A673 (cell line): ENCODE measurements around the gene SCG2. TPM values are rescaled to one million over a fixed set of nuclear protein-coding genes. Genes with fewer than 3 reads are reported as not detected.

Source experiments
- BruUV-seq: library from RNA; stranded (reverse); fragments of 400-500 nt; replicated peaks from 2 replicates; lab custom pipeline; 2021; lab: Mats Ljungman, UMichigan
- CTCF ChIA-PET: fragments of 300-600 bp; sonication (Branson Sonifier 250); formaldehyde crosslinking; loops from one replicate; lab custom pipeline; 2022; ENCODE audit warnings: antibody characterized with exemption; lab: Charles Lee
- POLR2A ChIA-PET: fragments of 300-600 bp; sonication (Branson Sonifier 250); formaldehyde crosslinking; loops from one replicate; lab custom pipeline; 2022; ENCODE audit warnings: antibody characterized with exemption; ENCODE audit not compliant: low non-redundant PET; lab: Charles Lee
- DNase-seq: peaks from one replicate; pipeline ENCODE4 v3.0.0-alpha.2; 2015; ENCODE audit warnings: low spot score
- H3K27ac ChIP-seq: fragments of 200-600 bp; sonication (generic); 2 replicates; pipeline ENCODE4 v1.5.1; 2016; ENCODE audit warnings: mixed run types, low read depth, mild to moderate bottlenecking, mixed read lengths, antibody characterized with exemption, low read length; ENCODE audit not compliant: poor library complexity, severe bottlenecking
- H3K27me3 ChIP-seq: fragments of 200-600 bp; sonication (generic); replicated peaks from 2 replicates; pipeline ENCODE4 v1.6.1; 2017; ENCODE audit warnings: mixed run types, low read depth, mild to moderate bottlenecking, mixed read lengths, antibody characterized with exemption, low read length; ENCODE audit not compliant: insufficient read depth, poor library complexity
- H3K36me3 ChIP-seq: fragments of 200-600 bp; sonication (generic); 2 replicates; pipeline ENCODE4 v1.6.1; 2016; ENCODE audit warnings: mixed run types, mild to moderate bottlenecking, mixed read lengths, antibody characterized with exemption, low read length; ENCODE audit not compliant: insufficient read depth, poor library complexity, severe bottlenecking
- H3K4me1 ChIP-seq: fragments of 200-600 bp; sonication (generic); 2 replicates; pipeline ENCODE4 v1.6.1; 2017; ENCODE audit warnings: mixed run types, mild to moderate bottlenecking, mixed read lengths, antibody characterized with exemption, low read length; ENCODE audit not compliant: insufficient read depth, poor library complexity, severe bottlenecking
- H3K4me3 ChIP-seq: fragments of 200-600 bp; sonication (generic); 2 replicates; pipeline ENCODE4 v1.5.1; 2016; ENCODE audit warnings: low read depth, mixed run types, mild to moderate bottlenecking, mixed read lengths, low read length; ENCODE audit not compliant: poor library complexity, severe bottlenecking
- H3K9me3 ChIP-seq: fragments of 200-600 bp; sonication (generic); 2 replicates; pipeline ENCODE4 v1.6.1; 2016; ENCODE audit warnings: mixed run types, low read depth, mild to moderate bottlenecking, mixed read lengths, antibody characterized with exemption, low read length; ENCODE audit not compliant: poor library complexity, severe bottlenecking
- EZH2 ChIP-seq: fragments of 200-600 bp; sonication (generic); IDR thresholded peaks from 2 replicates; pipeline ENCODE4 v1.6.1; 2017; ENCODE audit warnings: borderline replicate concordance, low read depth, mild to moderate bottlenecking, mixed read lengths, antibody characterized with exemption, low read length; ENCODE audit not compliant: poor library complexity, severe bottlenecking
- intact Hi-C: fragments of 100-400 bp; cut with micrococcal nuclease; formaldehyde crosslinking; loops from one replicate; pipeline ENCODE4 v1.10.0; 2022; ENCODE audit not compliant: unreplicated experiment
- total RNA-seq: library from RNA; stranded (reverse); gene quantifications from 2 replicates; pipeline ENCODE4 v1.2.3, GENCODE V29; 2021
- TF ChIP-seq, protein P1 (sequence below): fragments of 300-800, 200-600 bp; sonication (generic); conservative IDR thresholded peaks from 2 replicates; pipeline ENCODE4 v1.5.1; 2017; ENCODE audit warnings: low read depth, mild to moderate bottlenecking, antibody characterized with exemption, low read length, moderate library complexity, mixed read lengths

Gene SCG2
- total RNA-seq, 1 experiment from 2014 or later, result 26.2 TPM

DNA sequence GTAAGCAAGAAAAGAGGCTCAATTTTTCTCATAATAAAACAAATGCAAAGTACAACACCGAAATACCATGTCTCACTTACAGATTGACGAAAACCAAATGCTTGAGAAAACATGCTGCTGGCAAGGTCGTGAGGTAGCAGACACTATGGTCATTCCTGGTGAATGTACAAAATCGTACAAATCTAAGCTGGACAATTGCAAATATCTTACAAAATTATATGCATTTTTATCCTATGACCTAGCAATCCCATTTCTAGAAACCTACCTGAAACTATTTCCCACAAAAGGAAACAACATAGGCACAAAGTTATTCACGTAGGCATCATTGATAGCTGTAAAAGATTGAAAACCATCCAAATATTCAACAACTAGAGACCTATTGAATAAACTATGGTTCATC, 54.0 kb downstream of the SCG2 start:
- POLR2A ChIA-PET, result no interaction called here
- BruUV-seq, result no TSS peak
- Histone ChIP-seq H3K4me3 (no peak overlapping the region), H3K9me3 (no peaks in the 10 kb centered on the region), H3K27ac (no peak overlapping the region), H3K27me3 (no peaks in the 10 kb centered on the region), H3K36me3 (no peaks in the 10 kb centered on the region), H3K4me1 (peaks cover 30% of the 10 kb centered on the region)
- intact Hi-C loops, result no loop called here
- CTCF ChIA-PET, result no interaction called here
- TF ChIP-seq EZH2, result no peak
- TF ChIP-seq, protein P1, sequence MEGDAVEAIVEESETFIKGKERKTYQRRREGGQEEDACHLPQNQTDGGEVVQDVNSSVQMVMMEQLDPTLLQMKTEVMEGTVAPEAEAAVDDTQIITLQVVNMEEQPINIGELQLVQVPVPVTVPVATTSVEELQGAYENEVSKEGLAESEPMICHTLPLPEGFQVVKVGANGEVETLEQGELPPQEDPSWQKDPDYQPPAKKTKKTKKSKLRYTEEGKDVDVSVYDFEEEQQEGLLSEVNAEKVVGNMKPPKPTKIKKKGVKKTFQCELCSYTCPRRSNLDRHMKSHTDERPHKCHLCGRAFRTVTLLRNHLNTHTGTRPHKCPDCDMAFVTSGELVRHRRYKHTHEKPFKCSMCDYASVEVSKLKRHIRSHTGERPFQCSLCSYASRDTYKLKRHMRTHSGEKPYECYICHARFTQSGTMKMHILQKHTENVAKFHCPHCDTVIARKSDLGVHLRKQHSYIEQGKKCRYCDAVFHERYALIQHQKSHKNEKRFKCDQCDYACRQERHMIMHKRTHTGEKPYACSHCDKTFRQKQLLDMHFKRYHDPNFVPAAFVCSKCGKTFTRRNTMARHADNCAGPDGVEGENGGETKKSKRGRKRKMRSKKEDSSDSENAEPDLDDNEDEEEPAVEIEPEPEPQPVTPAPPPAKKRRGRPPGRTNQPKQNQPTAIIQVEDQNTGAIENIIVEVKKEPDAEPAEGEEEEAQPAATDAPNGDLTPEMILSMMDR, result no peak
- no peak for DNase-seq

Other genes starting within 250 kb of the SCG2 start
- gene AP1S3, start 235.2 kb upstream of the SCG2 start, total RNA-seq, result 19.9 and 23.0 TPM in 2 replicates